GM18907 (cell line): ENCODE measurements around the gene PADI4.

Source experiments
- ATAC-seq: cut with Tn5 transposase; IDR thresholded peaks from one replicate; pipeline ENCODE4 v1.9.1; 2021; ENCODE audit warnings: mild to moderate bottlenecking, moderate library complexity; ENCODE audit not compliant: unreplicated experiment

Gene PADI4

DNA sequence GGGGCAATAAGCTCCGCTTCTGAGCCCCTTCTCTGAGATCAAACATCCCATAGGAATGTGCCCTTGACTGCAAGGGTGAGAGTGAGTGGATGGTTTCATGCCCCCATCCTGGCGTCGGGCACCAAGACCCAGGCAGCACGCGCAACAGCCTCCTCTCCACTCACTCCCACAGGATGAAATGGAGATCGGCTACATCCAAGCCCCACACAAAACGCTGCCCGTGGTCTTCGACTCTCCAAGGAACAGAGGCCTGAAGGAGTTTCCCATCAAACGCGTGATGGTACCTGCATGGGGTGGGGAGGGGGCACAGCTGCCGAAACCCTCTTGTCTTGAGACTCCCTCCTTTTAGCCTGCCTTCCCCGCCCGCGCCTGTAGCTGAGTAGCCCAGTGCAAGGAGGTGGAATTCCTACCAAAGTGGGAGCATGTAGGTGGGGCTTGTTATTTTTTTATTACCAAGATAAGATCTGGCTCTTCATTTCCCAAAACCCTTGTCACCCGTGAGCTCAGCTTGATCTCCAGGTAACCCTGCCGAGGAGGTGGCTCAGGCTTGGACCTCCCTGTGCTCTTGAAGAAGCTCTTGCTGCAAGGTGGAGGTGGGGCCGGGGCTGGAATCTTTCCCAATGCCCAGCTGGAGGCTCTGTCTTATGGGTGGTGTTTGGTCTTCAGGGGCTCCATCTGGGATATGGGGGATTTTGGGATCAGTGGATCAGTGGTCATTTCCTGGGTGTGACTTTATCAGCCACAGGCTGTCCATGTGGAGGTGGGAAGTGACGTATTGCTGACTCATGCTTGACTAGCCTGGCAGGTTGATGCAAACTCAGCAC, 40.0 kb downstream of the PADI4 start:
- no peak for ATAC-seq

DNA sequence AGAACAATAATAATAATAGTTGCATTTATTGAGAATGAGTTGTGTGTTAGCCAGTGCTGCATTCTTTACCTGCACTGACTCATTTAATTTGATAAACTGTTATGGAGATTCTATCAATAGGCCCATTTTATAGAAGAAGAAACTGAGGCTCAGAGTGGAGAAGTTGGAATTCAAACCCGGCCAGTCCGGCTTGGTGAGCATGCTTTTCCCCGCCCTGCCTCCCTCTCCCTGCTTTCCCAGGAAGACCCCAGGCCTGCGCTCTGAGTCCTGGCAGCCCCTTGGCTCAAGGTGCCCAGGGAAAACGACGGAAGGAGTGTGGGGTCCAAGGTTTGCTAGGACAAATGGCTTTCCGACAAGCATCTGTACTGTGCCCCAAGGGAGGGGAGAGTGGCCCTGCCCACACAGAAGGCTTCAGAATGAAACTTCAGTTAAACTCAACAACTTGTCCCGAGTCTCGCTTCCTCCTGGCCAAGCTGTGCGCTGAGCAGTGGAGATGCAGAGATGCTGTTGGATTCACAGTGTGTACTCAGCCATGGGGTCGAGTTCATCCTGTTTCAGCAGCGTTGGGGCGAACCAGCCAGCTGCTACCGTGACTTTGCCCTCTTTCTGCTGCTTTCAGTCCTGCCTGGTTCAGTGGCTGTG, 40.7 kb downstream of the PADI4 start:
- ATAC-seq, result no peak

DNA sequence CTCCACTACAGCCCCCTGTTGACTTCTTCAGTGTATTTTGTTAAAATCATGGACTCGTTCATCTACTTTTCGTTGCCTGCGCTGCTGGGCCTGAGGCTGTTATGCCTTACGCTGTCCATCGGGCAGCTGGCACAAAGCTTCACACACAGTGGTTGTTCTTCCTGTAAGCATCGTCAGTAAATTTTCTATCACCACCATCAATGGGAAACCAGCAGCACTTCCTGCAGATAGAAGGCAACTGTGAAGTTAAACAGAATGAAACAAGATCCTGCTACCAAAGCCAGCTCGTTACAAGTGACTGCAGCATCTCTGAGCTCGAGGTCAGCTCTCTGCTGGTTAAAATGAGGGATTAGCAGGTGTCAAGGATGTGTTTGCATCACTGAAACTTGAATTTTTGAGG, 42.1 kb downstream of the PADI4 start:
- ATAC-seq, result no peak

DNA sequence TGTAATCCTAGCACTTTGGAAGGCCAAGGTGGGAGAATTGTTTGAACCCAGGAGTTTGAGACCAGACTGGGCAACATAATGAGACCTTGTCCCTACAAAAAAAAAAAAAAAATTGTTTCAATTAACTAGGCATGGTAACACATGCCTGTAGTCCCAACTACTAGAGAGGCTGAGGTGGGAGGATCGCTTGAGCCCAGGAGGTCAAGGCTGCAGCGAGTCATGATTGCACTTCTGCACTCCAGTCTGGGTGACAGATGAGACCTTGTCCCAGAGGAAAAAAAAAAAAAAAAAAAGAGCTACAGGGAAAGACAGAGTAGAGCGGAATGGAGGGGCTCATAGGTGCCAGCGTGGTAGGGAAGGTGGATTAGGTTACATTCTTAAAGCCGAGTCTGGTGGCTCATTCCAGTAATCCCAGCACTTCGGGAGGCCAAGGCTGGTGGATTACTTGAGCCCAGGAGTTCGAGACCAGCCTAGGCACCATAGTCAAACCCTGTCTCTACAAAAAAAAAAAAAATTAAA, 43.0 kb downstream of the PADI4 start:
- ATAC-seq, result no peak

DNA sequence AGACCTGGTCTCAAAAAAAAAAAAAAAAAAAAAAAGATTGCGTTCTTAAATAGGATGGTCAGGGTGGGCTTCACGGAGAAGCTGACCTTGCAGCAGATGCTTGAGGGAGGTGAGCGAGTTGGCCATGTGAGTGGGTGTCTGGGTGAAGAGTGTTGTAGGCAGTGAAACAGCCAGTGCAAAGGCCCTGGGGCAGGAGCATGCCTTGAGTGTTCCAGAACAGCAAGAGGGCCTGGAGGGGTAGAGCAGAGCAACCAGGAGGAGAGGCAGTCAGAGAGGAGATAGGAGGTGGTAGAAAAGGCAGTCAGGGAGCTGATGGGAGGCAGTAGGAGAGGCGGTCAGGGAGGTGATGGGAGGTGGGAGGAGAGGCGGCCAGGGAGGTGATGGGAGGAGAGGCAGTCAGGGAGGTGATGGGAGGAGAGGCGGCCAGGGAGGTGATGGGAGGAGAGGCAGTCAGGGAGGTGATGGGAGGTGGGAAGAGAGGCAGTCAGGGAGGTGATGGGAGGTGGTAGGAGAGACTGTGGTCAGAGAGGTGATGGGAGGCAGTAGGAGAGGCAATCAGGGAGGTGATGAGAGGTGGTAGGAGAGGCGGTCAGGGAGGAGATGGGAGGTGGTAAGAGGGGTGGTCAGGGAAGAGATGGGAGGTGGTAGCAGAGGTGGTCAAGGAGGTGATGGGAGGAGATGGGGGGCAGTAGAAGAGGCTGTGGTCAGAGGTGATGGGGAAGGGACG, 43.8 kb downstream of the PADI4 start:
- ATAC-seq, result no peak

DNA sequence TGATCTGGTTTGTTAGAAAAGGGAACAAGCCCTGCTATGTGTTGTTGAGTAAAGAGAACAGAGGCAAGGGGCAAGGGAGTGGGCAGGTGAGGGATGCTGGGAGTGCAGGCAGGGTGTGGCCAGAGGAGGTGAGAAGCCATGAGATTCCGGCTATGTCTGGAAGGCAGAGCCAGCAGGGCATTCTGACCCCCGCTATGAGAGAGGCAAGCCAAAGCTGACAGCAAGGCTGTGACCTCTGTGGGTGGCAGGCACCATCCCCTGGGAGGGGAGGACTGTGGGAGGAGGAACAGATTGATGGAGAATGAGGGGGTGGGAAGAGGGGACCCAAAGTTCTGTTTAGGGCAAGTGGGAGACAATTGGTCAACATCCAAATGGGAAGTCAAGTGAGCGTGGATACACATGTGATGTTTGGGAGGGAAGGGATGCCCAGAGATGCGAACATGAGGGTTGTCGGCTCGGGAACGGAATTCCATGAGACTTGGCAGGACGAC, 44.5 kb downstream of the PADI4 start:
- no peak for ATAC-seq

DNA sequence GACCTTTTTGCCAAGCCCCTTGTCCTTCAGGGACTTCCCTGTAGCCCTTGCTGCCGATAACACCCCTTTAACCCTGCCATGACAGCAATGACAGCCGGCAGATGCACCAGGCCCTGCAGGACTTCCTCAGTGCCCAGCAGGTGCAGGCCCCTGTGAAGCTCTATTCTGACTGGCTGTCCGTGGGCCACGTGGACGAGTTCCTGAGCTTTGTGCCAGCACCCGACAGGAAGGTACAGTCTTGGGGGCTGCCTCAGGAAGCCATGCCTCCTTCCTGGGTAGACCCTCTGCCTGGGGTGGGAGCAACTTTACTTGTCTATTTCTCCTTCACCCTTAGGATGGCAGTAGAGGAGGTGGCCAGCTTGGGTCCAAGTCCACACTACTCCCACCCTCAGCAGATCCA, 47.9 kb downstream of the PADI4 start:
- ATAC-seq, result no peak

DNA sequence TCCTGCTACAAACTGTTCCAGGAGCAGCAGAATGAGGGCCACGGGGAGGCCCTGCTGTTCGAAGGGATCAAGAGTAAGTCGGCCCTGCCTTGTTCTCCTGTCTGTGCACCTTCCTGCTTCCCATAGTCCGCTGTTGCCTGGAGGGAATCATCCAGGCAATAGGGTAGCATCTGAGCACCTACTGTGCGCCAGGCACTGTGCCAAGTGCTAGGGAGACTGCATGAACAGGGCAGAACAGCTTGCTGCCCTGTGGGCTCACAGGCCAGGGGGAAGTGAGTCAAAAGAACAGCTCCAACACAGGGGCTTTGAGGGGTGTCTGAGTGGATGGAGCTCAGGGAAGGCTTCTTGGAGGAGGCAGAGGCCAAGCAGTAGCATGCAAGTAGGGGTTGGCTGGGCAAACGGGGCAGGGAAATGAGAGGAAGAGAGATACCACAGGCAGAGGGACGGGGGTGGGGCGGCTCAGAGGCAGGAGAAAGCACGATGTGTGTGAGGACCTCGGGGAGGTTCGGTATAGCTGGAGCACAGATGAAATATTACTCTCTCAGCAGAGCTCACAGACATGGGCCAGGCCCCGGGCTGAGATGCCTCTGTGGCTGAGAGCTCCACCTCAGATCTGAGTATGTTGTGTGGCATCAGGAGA, 48.5 kb downstream of the PADI4 start:
- ATAC-seq, result no peak

DNA sequence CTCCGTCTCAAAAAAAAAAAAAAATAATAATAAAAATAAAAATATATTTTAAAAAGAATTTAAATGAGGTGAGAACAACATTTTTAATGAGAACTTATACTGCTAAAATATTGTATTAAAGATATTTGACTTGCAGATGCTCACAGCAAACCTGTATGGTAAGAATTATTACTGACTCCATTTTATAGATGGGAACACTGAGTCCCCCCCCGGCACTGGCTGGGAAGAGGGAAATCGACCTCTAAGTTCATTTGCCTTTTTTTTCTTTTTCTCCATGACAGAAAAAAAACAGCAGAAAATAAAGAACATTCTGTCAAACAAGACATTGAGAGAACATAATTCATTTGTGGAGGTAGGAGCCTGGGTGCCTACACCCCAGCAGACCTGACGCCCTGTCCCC, 50.6 kb downstream of the PADI4 start:
- no peak for ATAC-seq

DNA sequence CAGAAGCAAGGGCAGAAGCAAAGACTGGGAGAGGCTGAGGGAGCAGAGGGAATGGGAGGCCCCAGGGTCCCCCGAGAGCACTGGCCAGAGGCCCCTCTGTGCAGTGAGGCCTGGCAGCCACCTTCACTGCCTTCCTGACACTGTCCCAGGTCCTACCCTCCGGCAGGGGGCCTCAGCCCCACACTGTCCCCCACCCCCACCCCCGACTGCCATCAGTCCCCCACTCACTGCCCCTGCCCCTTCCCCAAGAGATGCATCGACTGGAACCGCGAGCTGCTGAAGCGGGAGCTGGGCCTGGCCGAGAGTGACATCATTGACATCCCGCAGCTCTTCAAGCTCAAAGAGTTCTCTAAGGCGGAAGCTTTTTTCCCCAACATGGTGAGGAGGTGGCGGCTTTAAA, 51.0 kb downstream of the PADI4 start:
- no peak for ATAC-seq

DNA sequence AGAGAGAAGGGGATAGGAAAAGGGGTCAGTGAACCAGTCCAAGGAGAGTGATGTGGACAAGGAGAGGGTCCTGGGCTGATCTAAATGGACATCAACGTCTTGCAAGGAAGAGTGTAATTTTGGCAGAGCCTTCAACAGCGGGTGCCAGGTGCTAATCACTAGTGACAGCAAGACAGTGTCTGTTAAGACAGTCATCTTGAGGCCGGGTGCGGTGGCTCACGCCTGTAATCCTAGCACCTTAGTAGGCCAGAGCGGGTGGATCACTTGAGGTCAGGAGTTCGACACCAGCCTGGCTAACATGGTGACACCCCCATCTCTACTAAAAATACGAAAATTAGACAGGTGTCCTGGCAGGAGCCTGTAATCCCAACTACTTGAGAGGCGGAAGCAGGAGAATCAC, 51.8 kb downstream of the PADI4 start:
- no peak for ATAC-seq

DNA sequence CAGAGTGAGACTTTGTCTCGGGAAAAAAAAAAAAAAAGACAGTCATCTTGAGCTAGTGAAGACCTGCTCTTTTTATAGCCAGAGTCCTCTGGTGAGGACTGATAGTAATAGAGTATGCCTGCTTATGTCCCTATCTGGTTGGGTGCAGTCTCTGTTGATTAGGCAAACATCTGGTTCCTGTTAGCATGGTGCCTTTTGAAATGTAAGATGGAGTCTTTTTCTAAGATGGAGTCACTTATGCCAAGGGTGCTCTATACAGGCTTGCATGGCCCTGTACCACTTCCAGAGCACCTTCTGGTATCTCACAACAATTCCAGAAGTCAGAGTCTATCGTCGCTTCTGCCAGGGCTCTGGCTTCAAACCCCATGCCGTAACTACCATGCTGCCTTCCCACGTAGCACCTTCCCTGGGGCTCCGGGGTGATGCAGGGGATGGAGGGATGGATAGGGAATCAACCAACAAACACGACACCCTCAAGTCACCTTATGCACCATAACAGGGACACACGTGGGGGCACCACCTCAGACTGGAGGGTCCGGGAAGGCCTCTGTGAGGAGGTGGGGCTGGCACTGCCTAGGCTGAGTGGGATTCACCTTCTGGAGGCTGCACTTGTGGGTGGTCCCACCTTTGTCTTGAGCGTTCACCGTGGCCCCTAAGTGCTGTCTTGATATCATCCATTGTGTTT, 52.4 kb downstream of the PADI4 start:
- ATAC-seq, result no peak

DNA sequence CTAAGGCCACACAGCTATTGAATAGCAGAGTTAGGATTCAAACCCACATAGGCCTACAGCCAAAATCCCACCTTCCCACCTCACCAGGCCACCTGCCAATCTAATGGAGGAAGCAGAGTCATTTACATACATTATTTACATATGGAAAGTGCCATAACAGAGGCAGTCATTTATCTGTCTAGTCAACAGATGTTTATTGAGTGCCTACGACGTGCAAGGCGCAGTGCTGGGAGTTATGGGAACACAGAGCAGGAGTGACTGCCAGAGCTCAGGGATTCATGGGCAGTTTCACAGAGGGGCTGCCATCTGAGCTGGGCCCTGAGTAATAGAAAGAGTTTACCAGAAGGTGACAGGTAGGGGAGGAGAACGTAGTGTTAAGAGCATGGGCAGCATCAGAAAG, 53.7 kb downstream of the PADI4 start:
- no peak for ATAC-seq

DNA sequence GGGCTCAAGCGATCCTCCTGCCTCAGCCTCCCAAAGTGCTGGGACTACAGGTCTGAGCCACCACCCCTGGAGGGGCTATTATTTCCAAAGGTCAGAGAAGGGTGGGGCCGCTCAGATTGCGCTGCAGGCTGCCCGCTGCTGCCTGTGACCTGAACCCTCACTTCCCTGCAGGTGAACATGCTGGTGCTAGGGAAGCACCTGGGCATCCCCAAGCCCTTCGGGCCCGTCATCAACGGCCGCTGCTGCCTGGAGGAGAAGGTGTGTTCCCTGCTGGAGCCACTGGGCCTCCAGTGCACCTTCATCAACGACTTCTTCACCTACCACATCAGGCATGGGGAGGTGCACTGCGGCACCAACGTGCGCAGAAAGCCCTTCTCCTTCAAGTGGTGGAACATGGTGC, 55.4 kb downstream of the PADI4 start:
- no peak for ATAC-seq

DNA sequence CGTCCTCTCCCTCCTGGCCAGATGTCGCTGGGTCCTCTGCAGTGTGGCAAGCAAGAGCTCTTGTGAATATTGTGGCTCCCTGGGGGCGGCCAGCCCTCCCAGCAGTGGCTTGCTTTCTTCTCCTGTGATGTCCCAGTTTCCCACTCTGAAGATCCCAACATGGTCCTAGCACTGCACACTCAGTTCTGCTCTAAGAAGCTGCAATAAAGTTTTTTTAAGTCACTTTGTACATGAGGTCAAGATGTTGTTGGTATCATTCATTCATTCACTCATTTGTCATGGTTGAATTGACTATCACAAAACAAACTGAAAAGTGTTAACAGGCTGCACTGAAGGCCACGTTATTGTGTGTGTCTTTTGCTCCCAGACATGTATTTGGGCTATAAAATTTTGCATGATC, 55.8 kb downstream of the PADI4 start:
- ATAC-seq, result no peak

DNA sequence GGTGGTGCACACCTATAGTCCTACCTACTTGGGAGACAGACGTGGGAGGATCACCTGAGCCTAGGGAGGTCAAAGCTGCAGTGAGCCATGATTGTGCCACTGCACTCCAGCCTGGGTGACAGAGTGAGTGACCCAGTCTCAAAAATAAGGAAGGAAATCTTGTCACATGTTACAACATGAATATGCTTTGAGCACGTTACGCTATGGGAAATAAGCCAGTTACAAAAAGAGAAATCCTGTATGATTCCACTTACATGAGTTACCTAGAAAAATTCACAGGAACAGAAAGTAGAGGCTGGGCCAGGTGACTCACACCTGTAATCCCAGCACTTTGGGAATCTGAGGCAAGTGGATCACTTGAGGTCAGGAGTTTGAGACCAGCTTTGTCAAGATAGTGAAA, 57.3 kb downstream of the PADI4 start:
- no peak for ATAC-seq

DNA sequence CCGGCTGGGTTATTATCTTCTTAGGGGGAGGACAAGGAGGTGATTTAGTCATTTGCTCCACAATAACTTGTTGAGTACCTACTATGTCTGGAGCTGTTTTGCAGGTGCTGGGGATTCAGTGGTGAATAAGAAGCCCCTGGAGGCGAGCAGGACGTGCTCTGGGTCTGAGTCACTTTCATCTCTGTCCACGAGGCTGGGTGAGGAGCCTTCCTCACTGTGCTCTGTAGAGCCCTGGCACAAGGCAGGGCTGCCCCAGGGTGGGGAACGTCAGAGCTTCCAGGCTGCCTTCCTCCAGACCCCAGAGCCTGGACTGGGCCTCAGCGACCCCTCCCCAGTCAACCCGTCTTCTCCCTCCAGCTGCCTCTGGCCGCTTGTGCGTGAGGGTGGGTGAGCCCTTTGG, 61.5 kb downstream of the PADI4 start:
- ATAC-seq, result no peak

DNA sequence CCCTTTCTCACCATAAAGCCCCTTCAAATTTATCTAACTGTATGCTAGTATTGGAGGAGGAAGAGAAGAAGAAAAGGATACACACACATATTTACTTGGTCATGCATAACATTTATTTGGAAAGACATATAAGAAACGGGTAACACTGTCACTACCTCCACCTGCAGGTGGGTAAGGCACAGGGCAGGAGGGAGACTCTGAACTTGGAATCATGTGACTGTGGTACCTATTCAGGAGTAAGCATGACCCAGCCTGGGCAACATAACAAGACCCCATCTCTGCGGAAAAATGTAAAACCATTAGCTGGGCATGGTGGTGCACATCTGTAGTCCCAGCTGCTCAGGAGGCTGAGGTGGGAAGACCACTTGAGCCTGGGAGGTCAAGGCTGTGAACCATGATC, 62.6 kb downstream of the PADI4 start:
- ATAC-seq, result no peak

DNA sequence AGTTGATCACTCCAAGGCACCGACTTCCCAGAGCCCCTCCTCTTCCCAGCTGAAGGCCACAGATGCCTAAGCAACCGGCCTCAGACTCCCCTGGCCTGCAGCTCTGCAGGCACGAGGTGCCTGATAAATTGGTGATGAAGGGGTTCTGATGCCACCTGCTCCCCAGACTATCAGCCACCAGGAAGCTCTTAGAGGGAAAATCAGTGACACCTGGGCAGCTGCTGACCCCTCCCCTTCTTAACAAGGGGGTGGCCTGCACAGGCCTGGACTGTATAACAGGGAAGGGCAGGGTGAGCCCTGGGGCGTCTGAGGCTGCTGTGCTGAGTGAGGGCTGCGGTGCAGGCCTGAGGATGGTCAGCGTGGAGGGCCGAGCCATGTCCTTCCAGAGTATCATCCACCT, 63.9 kb downstream of the PADI4 start, which contains the start of gene PADI6:
Gene PADI6 (plus strand): TSS at position 301 of the 400 bp plus-strand sequence. CDS start 50 bp downstream, at position 351.
- ATAC-seq, result no peak

DNA sequence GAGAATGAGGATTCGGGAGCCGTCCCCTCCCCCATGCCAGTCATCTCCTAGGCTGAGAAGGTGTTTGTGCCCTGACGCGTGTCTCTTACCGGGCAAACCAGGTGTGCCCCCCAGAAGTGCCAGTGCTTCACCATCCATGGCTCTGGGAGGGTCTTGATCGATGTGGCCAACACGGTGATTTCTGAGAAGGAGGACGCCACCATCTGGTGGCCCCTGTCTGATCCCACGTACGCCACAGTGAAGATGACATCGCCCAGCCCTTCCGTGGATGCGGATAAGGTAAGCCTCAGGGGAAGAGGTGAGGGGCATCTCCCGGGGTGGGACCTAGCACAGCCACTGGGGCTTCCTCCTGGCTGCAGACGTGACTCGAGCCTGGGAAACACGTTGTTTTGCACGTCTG, 65.0 kb downstream of the PADI4 start:
- ATAC-seq, result no peak
